GM19099 (cell line): ENCODE data around the gene FABP6.

Experiments
- POLR2A ChIP-seq: IDR thresholded peaks from 3 replicates; pipeline ENCODE4 v1.6.1; 2011; ENCODE audit warnings: low read depth; ENCODE audit not compliant: insufficient read length; ENCODE audit errors: extremely low read depth

FABP6 gene

DNA sequence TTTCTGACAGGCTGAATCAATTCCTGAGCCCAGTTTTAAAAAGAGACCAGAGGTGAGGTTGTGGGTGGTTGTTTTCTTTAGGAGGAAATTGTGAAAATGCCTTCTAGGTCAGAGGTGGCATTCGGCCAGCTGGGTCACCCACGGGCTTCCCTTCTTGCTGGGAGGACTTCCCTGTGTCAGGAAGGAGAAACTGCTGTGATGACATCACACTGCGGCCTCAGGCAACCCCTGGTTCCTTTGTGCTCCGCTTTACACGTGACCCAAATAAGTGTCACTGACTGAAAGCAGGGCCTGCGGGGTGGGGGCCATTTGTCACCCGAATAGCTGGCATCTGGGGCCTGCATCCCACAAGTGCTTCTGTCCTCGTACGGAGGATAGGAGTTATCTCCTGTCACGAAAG lies 39.7 kb downstream of the FABP6 start:
- TF ChIP-seq POLR2A: no peak

GRCh38 chr5:160270704-160271103 lies 41.4 kb downstream of the FABP6 start:
- TF ChIP-seq POLR2A: no peak

GRCh38 chr5:160271396-160271795 lies 42.1 kb downstream of the FABP6 start:
- no peak for TF ChIP-seq POLR2A

GRCh38 chr5:160271836-160272235 lies 42.5 kb downstream of the FABP6 start:
- TF ChIP-seq POLR2A: no peak

- TF ChIP-seq POLR2A: no peak
These were observed 43.0 kb downstream of the FABP6 start for GRCh38 chr5:160272264-160272663.

DNA sequence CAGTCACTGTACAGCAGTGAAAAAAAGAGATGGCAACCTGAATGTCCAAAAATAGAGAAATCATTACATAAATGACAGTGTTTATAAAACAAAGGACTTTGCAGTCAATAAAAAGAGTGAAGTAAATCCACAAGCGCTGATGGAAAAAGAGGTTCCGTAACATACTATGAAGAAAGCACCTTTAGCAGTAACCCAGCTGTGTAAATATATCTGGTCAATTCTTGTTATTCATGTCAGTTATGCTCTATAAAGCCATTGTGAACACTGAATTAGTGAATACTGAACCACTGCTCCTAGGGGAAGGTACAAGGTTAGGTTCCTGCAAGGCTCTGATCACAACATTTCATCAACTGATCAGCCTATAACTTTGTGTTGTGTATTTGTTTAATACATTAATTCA lies 43.6 kb downstream of the FABP6 start:
- TF ChIP-seq POLR2A: no peak

- TF ChIP-seq POLR2A: no peak
These were observed 45.2 kb downstream of the FABP6 start for GRCh38 chr5:160274483-160274931.

DNA sequence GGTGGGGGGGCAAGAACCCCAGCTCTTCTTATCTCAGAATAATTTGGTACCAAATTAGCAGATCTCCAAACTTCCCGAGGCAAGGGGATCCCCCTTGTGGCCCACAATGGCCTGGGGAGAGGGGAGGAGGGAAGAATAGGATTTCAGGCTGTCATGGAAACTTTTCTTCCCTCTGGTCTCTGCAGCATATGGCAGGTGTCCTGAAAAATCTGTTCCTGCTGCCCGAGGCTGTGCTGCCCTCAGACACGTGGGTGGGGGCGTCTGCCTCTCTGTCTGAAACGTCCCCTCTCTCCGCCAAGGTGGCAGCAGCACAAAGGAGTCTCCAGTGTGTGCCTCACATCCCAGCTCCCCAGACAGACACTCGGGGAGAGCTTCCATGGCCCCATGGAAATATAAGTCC lies 49.0 kb downstream of the FABP6 start:
- no peak for TF ChIP-seq POLR2A

- no peak for TF ChIP-seq POLR2A
These were observed 51.2 kb downstream of the FABP6 start for GRCh38 chr5:160280384-160281095.

DNA sequence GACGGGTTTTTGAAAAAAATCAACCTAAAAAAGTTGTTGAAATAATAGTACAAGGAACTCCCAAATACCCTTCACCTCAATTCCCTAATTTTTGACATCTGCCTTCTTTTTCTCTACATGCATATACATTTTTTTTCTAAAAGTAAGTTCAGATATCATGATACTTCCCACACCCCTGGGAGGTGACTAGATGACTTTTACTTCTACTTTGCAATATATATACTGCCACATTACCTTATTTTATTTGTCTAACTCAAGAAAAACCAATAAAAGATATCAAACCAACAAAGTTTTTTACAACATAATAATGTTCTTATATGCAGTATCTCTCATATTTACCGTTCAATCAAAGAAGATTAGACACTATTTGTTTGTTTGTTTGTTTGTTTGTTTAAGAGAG lies 52.0 kb downstream of the FABP6 start:
- TF ChIP-seq POLR2A: no peak

- TF ChIP-seq POLR2A: no peak
These were observed 55.1 kb downstream of the FABP6 start for GRCh38 chr5:160284291-160284873.

DNA sequence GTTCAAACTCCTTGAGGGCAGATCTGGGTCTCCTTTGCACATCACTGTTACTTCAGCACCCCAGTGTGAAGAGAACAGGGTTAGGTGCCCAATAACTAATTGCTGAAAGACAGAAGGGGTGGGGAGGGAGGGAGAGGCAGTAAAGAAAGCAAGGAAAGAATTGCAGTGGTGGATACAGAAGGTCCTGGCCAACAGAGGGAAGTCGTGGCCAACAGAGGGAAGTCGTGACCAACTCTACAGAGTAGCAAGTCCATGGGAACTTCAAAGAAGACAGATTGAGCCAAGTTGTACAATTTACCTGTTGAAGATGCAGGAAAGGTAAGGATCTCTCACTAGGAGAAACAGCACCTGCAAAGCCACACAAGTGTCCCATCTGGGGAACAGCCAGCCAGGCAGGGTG lies 56.0 kb downstream of the FABP6 start:
- TF ChIP-seq POLR2A: no peak

GRCh38 chr5:160286947-160287346 lies 57.6 kb downstream of the FABP6 start:
- no peak for TF ChIP-seq POLR2A

DNA sequence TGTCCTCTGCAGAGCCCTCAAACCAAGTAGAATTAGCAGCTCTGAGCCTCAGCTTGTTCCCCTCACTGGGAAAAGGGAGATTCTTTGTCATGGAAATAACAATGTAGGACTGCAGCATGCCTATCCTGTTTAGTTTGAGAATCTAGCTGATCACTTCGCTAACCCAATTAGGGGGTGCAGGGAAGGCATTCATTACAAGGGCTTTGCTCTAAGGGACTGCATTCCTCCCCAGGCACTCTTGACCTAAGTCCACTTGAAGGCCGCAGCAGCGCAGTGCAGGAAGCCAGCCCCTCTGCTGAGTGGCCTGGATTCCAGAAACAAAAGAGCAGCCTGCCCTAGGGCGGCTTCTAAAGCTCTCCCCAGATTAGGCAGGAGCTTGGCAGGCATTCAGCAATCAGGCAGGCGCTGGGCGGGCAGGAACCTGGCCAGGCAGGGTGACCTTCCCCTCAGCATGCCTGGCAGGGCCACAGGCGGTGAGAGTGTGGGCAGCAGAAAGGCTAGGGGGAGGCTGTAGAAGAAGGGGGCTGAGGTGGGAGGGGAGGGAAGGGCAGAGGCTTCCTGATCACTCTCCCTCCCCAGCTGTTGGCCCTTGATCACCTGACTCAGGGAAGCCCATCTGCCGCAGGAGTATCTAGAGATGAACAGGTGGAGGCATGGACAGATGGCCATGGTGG lies 58.2 kb downstream of the FABP6 start:
- no peak for TF ChIP-seq POLR2A
